Measurements from ENCODE around the gene RUNX1. TPM values are rescaled to one million over a fixed set of nuclear protein-coding genes. Genes with fewer than 3 reads are reported as not detected.
"Not testable (repeated sequence)": the region's sequence is repeated elsewhere in the genome, so short reads cannot be mapped to it uniquely, and the experiment has no call there.

Gene RUNX1
- total RNA-seq, 1 donor from 2014 or later: 0.47 TPM

DNA sequence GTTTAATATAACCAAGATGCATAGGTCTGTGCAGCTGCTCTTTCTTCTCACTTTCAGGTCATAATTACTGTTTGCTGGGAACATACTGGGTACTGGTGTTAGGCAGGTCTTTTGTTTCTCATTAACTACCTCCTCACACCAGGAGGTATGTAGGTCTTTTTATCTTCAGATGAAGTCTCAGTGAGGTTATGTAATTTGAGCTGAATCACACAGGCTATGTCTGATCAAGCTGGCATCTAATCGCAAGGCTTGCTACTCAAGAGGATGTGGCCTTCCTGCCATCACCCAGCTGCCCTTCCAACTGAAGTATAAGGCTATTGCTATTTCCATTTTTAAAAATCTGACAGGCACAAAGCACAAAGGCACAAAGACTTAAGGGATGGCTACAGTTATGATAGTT, 96.4 kb downstream of the RUNX1 start:
- peaks cover 4% of the 10 kb centered on the region for H3K27me3 Mint-ChIP-seq (ENCODE audit: unreplicated experiment)
- no peak overlapping the region for H3K4me3 Mint-ChIP-seq (ENCODE audit: unreplicated experiment)
- H3K4me1 Mint-ChIP-seq (ENCODE audit: low read depth, unreplicated experiment): no peaks in the 10 kb centered on the region
- no peak overlapping the region for H3K27ac Mint-ChIP-seq (ENCODE audit: unreplicated experiment)
- TF ChIP-seq CTCF (IDR thresholded peaks at IDR 0.05; ENCODE audit: partially characterized antibody, unreplicated experiment): no peak
- no peaks in the 10 kb centered on the region for H3K9me3 Mint-ChIP-seq (ENCODE audit: unreplicated experiment)
- no peak for DNase-seq
- H3K36me3 Mint-ChIP-seq (ENCODE audit: unreplicated experiment): no peaks in the 10 kb centered on the region

- DNase-seq; H3K4me1 Mint-ChIP-seq (ENCODE audit: low read depth, unreplicated experiment); H3K27me3 Mint-ChIP-seq (ENCODE audit: unreplicated experiment); H3K36me3 Mint-ChIP-seq (ENCODE audit: unreplicated experiment); H3K27ac Mint-ChIP-seq (ENCODE audit: unreplicated experiment); H3K9me3 Mint-ChIP-seq (ENCODE audit: unreplicated experiment); H3K4me3 Mint-ChIP-seq (ENCODE audit: unreplicated experiment): not testable (repeated sequence)
Observed at GRCh38 chr21:34951868-34952267, 97.2 kb downstream of the RUNX1 start.

DNA sequence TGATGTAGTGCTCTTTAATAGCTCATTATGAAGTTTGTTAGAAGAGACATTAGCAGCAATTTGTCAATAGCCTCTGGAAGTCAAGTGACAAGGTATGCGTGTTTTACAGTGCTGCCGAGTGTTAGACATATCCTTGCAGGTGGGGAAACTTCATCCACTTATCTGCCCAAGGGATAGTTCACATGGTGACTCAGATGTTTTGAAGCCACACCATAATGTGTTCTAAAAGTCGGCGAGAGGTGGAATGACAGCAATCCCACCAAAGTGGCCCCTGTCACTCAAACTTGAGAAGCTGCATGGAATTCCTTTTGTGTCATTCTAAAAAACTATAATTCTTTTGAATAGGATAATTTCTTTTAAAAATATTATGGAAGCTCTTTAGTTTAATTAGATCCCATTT, 98.1 kb downstream of the RUNX1 start:
- Mint-ChIP-seq H3K4me1 (ENCODE audit: low read depth, unreplicated experiment) (no peaks in the 10 kb centered on the region), H3K4me3 (ENCODE audit: unreplicated experiment) (no peak overlapping the region), H3K27ac (ENCODE audit: unreplicated experiment) (no peak overlapping the region)

GRCh38 chr21:34949499-34949898, 99.6 kb downstream of the RUNX1 start:
- Mint-ChIP-seq H3K4me3 (ENCODE audit: unreplicated experiment) (no peak overlapping the region), H3K27me3 (ENCODE audit: unreplicated experiment) (peaks cover 2% of the 10 kb centered on the region)

More for the DNA sequence above, 98.1 kb downstream of the RUNX1 start:
- no peaks in the 10 kb centered on the region for H3K9me3 Mint-ChIP-seq (ENCODE audit: unreplicated experiment)
- no peak for TF ChIP-seq CTCF (IDR thresholded peaks at IDR 0.05; ENCODE audit: partially characterized antibody, unreplicated experiment)
- H3K36me3 Mint-ChIP-seq (ENCODE audit: unreplicated experiment): no peaks in the 10 kb centered on the region
- peaks cover 3% of the 10 kb centered on the region for H3K27me3 Mint-ChIP-seq (ENCODE audit: unreplicated experiment)
- no peak for DNase-seq

DNA sequence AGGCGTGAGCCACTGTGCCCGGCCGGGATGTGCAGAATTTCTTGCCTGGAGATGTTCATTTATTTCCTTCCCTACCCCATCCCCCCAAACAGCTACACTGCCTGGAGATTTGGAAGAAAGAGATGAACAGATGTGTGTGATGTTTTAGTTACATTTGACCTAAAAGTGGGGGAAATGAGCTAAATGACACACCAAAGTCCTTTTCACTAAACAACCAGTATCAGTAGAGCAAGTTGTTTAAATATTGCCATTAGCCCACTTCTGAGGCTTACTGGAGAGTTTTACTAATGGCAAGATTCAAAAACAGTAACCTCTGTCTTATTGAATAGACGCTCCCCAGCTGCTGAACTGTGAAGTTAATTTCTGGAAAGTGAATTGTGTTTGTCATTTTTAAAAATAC, 100.1 kb downstream of the RUNX1 start:
- H3K4me1 Mint-ChIP-seq (ENCODE audit: low read depth, unreplicated experiment): no peaks in the 10 kb centered on the region
- peaks cover 2% of the 10 kb centered on the region for H3K27me3 Mint-ChIP-seq (ENCODE audit: unreplicated experiment)
- H3K36me3 Mint-ChIP-seq (ENCODE audit: unreplicated experiment): no peaks in the 10 kb centered on the region
- no peaks in the 10 kb centered on the region for H3K9me3 Mint-ChIP-seq (ENCODE audit: unreplicated experiment)
- TF ChIP-seq CTCF (IDR thresholded peaks at IDR 0.05; ENCODE audit: partially characterized antibody, unreplicated experiment): no peak
- H3K4me3 Mint-ChIP-seq (ENCODE audit: unreplicated experiment): no peak overlapping the region
- DNase-seq: no peak
- H3K27ac Mint-ChIP-seq (ENCODE audit: unreplicated experiment): no peak overlapping the region

More at GRCh38 chr21:34949499-34949898, 99.6 kb downstream of the RUNX1 start:
- Mint-ChIP-seq H3K27ac (ENCODE audit: unreplicated experiment) (no peak overlapping the region), H3K36me3 (ENCODE audit: unreplicated experiment) (no peaks in the 10 kb centered on the region), H3K9me3 (ENCODE audit: unreplicated experiment) (no peaks in the 10 kb centered on the region), H3K4me1 (ENCODE audit: low read depth, unreplicated experiment) (no peaks in the 10 kb centered on the region)
- no peak for DNase-seq
- TF ChIP-seq CTCF (IDR thresholded peaks at IDR 0.05; ENCODE audit: partially characterized antibody, unreplicated experiment): no peak

- H3K4me1 Mint-ChIP-seq (ENCODE audit: low read depth, unreplicated experiment): no peaks in the 10 kb centered on the region
- no peak for DNase-seq
- H3K9me3 Mint-ChIP-seq (ENCODE audit: unreplicated experiment): no peaks in the 10 kb centered on the region
- peaks cover 2% of the 10 kb centered on the region for H3K27me3 Mint-ChIP-seq (ENCODE audit: unreplicated experiment)
- no peaks in the 10 kb centered on the region for H3K36me3 Mint-ChIP-seq (ENCODE audit: unreplicated experiment)
- TF ChIP-seq CTCF (IDR thresholded peaks at IDR 0.05; ENCODE audit: partially characterized antibody, unreplicated experiment): no peak
- H3K4me3 Mint-ChIP-seq (ENCODE audit: unreplicated experiment): no peak overlapping the region
- no peak overlapping the region for H3K27ac Mint-ChIP-seq (ENCODE audit: unreplicated experiment)
Observed at GRCh38 chr21:34948157-34948556, 100.9 kb downstream of the RUNX1 start.

Measured in glutamatergic neuron (in vitro differentiated cells).